ENCODE measurements around the gene TFCP2. TPM values are rescaled to one million over a fixed set of nuclear protein-coding genes. Genes with fewer than 3 reads are reported as not detected.

TFCP2 gene
- polyA plus RNA-seq, 1 donor (not counting 4 experiments of a cell fraction or from before 2014, with no cell fraction given) = 27.2 TPM

GRCh38 chr12:51065530-51065929 lies 107.4 kb downstream of the TFCP2 start:
- no peak overlapping the region for H3K4me2 ChIP-seq (ENCODE audit: control insufficient read depth, extremely low read depth, insufficient read depth, low read depth, low read length)
- no peak for TF ChIP-seq EZH2 (IDR thresholded peaks at IDR 0.05; ENCODE audit: low read length)
- no peak for TF ChIP-seq CTCF (optimal IDR thresholded peaks at IDR 0.05 in 1 of 3, IDR thresholded peaks at IDR 0.05 in 1 of 3, conservative IDR thresholded peaks at IDR 0.05 in 1 of 3; ENCODE audit: extremely low read depth in 1 of 3, insufficient read depth in 2 of 3, low read length in 3 of 3)
- dilution Hi-C loops (cut with MboI; ENCODE audit: extremely low pct_ligation_motif_present, low sequenced_read_pairs) = no loop called here
- H3K27ac ChIP-seq (ENCODE audit: control insufficient read depth, insufficient read depth, low read length) = no peak overlapping the region
- FAIRE-seq (no peak), DNase-seq (ENCODE audit: low read depth, low spot score) (no peak)
- no peaks in the 10 kb centered on the region for H3K9me1 ChIP-seq (ENCODE audit: control insufficient read depth, extremely low read depth, insufficient read depth, low read length)
- H3K9me3 ChIP-seq (ENCODE audit: control insufficient read depth, low read depth, low read length) = no peaks in the 10 kb centered on the region
- H3K27me3 ChIP-seq (ENCODE audit: control insufficient read depth, extremely low read depth, insufficient read depth, low read length) = no peaks in the 10 kb centered on the region
- no peak overlapping the region for H2AFZ ChIP-seq (ENCODE audit: control insufficient read depth, low read length)
- H3K4me1 ChIP-seq (ENCODE audit: control insufficient read depth, extremely low read depth, insufficient read depth, low read length) = peaks cover 3% of the 10 kb centered on the region
- peaks cover 32 to 46% of the 10 kb centered on the region in 2 experiments for H3K36me3 ChIP-seq (ENCODE audit: control insufficient read depth in 2 of 2, extremely low read depth in 1 of 2, insufficient read depth in 2 of 2, low read length in 2 of 2)
- H3K4me3 ChIP-seq (ENCODE audit: control insufficient read depth in 2 of 3, extremely low read depth in 1 of 3, insufficient read depth in 2 of 3, low read depth in 1 of 3, low read length in 3 of 3) = no peak overlapping the region
- no peaks in the 10 kb centered on the region for H3K79me2 ChIP-seq (ENCODE audit: control insufficient read depth, insufficient read depth, low read length)
- H4K20me1 ChIP-seq (ENCODE audit: control insufficient read depth, extremely low read depth, insufficient read depth, low read length) = no peaks in the 10 kb centered on the region
- no peak overlapping the region for H3K9ac ChIP-seq (ENCODE audit: control insufficient read depth, extremely low read depth, insufficient read depth, low read length)

GRCh38 chr12:51062631-51063397 lies 110.1 kb downstream of the TFCP2 start:
- Histone ChIP-seq H3K27me3 (ENCODE audit: control insufficient read depth, extremely low read depth, insufficient read depth, low read length) (no peaks in the 10 kb centered on the region), H3K27ac (ENCODE audit: control insufficient read depth, insufficient read depth, low read length) (no peak overlapping the region), H3K4me1 (ENCODE audit: control insufficient read depth, extremely low read depth, insufficient read depth, low read length) (no peaks in the 10 kb centered on the region), H2AFZ (ENCODE audit: control insufficient read depth, low read length) (no peak overlapping the region), H3K4me2 (ENCODE audit: control insufficient read depth, extremely low read depth, insufficient read depth, low read depth, low read length) (no peak overlapping the region), H3K9me3 (ENCODE audit: control insufficient read depth, low read depth, low read length) (no peaks in the 10 kb centered on the region), H3K36me3 (ENCODE audit: control insufficient read depth in 2 of 2, extremely low read depth in 1 of 2, insufficient read depth in 2 of 2, low read length in 2 of 2) (peaks cover 36 to 55% of the 10 kb centered on the region in 2 experiments), H3K4me3 (ENCODE audit: control insufficient read depth in 2 of 3, extremely low read depth in 1 of 3, insufficient read depth in 2 of 3, low read depth in 1 of 3, low read length in 3 of 3) (no peak overlapping the region), H3K79me2 (ENCODE audit: control insufficient read depth, insufficient read depth, low read length) (no peaks in the 10 kb centered on the region), H4K20me1 (ENCODE audit: control insufficient read depth, extremely low read depth, insufficient read depth, low read length) (no peaks in the 10 kb centered on the region), H3K9me1 (ENCODE audit: control insufficient read depth, extremely low read depth, insufficient read depth, low read length) (peaks cover 2% of the 10 kb centered on the region), H3K9ac (ENCODE audit: control insufficient read depth, extremely low read depth, insufficient read depth, low read length) (no peak overlapping the region)
- DNase-seq (ENCODE audit: low read depth, low spot score) (no peak), FAIRE-seq (no peak)
- dilution Hi-C loops (cut with MboI; ENCODE audit: extremely low pct_ligation_motif_present, low sequenced_read_pairs) = no loop called here
- TF ChIP-seq CTCF (optimal IDR thresholded peaks at IDR 0.05 in 1 of 3, IDR thresholded peaks at IDR 0.05 in 1 of 3, conservative IDR thresholded peaks at IDR 0.05 in 1 of 3; ENCODE audit: extremely low read depth in 1 of 3, insufficient read depth in 2 of 3, low read length in 3 of 3) = no peak
- TF ChIP-seq EZH2 (IDR thresholded peaks at IDR 0.05; ENCODE audit: low read length) = no peak
